Naive thymus-derived CD8-positive, alpha-beta T cell (primary cell): ENCODE data around the gene CA4. TPM values are rescaled to one million over a fixed set of nuclear protein-coding genes. Genes with fewer than 3 reads are reported as not detected.
A peak's percentile ranks its signal among the peaks of the same experiment; 100 is the strongest.

Source experiments
- ATAC-seq, 2 donors: fragments of 150-1000 bp; cut with Tn5 transposase in 1 of 2; sonication (Bioruptor Pico), chemical (Tn5 transposase) in 1 of 2; 1 replicate in 1 of 2; 2 replicates in 1 of 2; pipeline ENCODE4 v1.10.0; 2021; ENCODE audit warnings: mild to moderate bottlenecking in 2 of 2, moderate library complexity in 2 of 2
- POLR2A ChIA-PET: fragments of 350-600 bp; sonication (Branson Sonifier 250); formaldehyde crosslinking; loops from one replicate; lab custom pipeline; 2021; ENCODE audit warnings: antibody characterized with exemption; lab: Charles Lee
- DNase-seq, 10 donors: peaks; one replicate each; pipeline versions ENCODE4 v3.0.0 to v3.0.0-alpha.2; 2020 to 2022
- H3K27ac Mint-ChIP-seq, 10 donors: one replicate each; pipeline ENCODE4 v1.8.0; 2020 to 2022; ENCODE audit warnings: mild to moderate bottlenecking in 10 of 10, mixed read lengths in 10 of 10, moderate library complexity in 4 of 10, inconsistent platforms in 1 of 10
- H3K27me3 Mint-ChIP-seq, 5 donors: one replicate each; pipeline ENCODE4 v1.8.0; 2021 to 2022; ENCODE audit warnings: mixed read lengths in 5 of 5
- H3K36me3 Mint-ChIP-seq, 3 donors: one replicate each; pipeline ENCODE4 v1.8.0; 2020 to 2022; ENCODE audit warnings: mixed read lengths in 3 of 3, mild to moderate bottlenecking in 2 of 3, inconsistent platforms in 1 of 3
- H3K4me1 Mint-ChIP-seq, 4 donors: one replicate each; pipeline ENCODE4 v1.8.0; 2021 to 2022; ENCODE audit warnings: mixed read lengths in 4 of 4
- H3K4me3 Mint-ChIP-seq, 10 donors: one replicate each; pipeline ENCODE4 v1.8.0; 2020 to 2022; ENCODE audit warnings: mild to moderate bottlenecking in 10 of 10, mixed read lengths in 10 of 10, moderate library complexity in 6 of 10, inconsistent platforms in 1 of 10
- H3K9me3 Mint-ChIP-seq, 9 donors: one replicate each; pipeline ENCODE4 v1.8.0; 2020 to 2022; ENCODE audit warnings: mixed read lengths in 9 of 9, mild to moderate bottlenecking in 3 of 9, inconsistent platforms in 1 of 9, moderate library complexity in 1 of 9
- polyA plus RNA-seq, 3 donors: library from polyadenylated mRNA; unstranded; fragments of 300-500 nt; fragmentation: Illumina TruSeq; gene quantifications; one replicate each; pipeline ENCODE4 v1.2.3, GENCODE V29; 2021
- total RNA-seq, 8 experiments: library from RNA in 2 of 8; stranded (reverse) in 2 of 8; gene quantifications; one replicate each; pipeline ENCODE4 v1.2.3 and lab custom pipeline; 2021 to 2026

The CA4 gene
- total and polyA plus RNA-seq, 5 experiments from 2014 or later: not detected

GRCh38 chr17:60151355-60151754, 1.6 kb downstream of the CA4 start:
- POLR2A ChIA-PET: no interaction called here
- Mint-ChIP-seq H3K4me1 (peaks cover 3 to 19% (median 17%) of the 10 kb centered on the region in 4 donors), H3K27ac (no peak overlapping the region), H3K27me3 (peaks cover 23 to 88% (median 61%) of the 10 kb centered on the region in 5 donors), H3K36me3 (peaks cover 0 to 5% (median 0%) of the 10 kb centered on the region in 3 donors), H3K4me3 (peak overlapping the region in 5 of 10 donors; percentile 6 to 66 (median 59)), H3K9me3 (peaks cover 0 to 2% (median 0%) of the 10 kb centered on the region in 9 donors)
- peak; percentile 46 to 72 for ATAC-seq
- peak in 1 of 10 donors; percentile 41 for DNase-seq

DNA sequence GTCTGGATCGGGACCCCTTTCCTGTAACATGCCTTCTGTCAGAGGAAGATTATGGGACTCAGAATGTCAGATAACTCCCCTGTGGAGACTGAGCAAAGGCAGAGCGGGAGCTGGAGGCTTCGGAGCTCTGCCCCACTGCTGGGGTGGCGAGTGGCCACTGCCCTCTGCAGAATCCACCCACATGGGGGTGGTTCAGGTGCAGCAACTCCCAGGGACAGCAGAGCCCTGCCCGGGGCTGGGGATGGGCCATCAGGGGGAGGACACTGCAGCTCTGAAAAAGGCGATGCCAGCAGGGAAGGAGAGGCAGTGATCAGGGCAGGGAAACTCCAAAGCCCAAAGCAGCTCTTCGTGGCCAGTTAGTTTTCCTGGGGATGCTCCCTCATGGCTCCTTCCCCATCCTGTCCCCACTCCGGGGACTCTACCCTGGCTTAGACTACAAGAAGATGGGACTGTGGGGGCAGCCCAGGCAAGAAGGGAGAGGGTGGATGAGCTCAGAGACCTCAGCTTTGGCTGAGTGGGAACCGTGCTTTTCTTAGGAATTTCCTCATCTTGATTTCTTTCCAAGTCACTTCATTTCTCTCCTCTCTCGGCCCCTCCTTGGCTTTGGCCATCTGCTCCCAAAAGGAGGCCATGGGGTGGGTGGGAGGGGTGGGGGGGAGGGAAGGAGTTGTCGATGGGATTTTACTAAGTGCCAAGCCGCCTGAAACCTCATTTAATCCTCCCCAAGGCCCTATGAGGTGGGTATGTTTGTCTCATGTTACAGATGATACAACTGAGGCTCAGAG, 4.0 kb downstream of the CA4 start:
- Mint-ChIP-seq H3K4me1 (peaks cover 3 to 19% (median 17%) of the 10 kb centered on the region in 4 donors), H3K4me3 (no peak overlapping the region), H3K9me3 (peaks cover 0 to 2% (median 0%) of the 10 kb centered on the region in 9 donors), H3K36me3 (no peaks in the 10 kb centered on the region), H3K27me3 (peaks cover 16 to 85% (median 59%) of the 10 kb centered on the region in 5 donors), H3K27ac (no peak overlapping the region)
- DNase-seq: peak in 1 of 10 donors; percentile 30
- ATAC-seq: no peak
- POLR2A ChIA-PET: no interaction called here

- POLR2A ChIA-PET: no interaction called here
- no peak overlapping the region for H3K27ac Mint-ChIP-seq
- peak in 1 of 10 donors; percentile 13 for DNase-seq
- ATAC-seq: no peak
- peaks cover 0 to 2% (median 0%) of the 10 kb centered on the region in 9 donors for H3K9me3 Mint-ChIP-seq
- H3K4me3 Mint-ChIP-seq: no peak overlapping the region
- H3K36me3 Mint-ChIP-seq: no peaks in the 10 kb centered on the region
- peaks cover 12 to 84% (median 60%) of the 10 kb centered on the region in 5 donors for H3K27me3 Mint-ChIP-seq
- H3K4me1 Mint-ChIP-seq: peaks cover 3 to 14% (median 11%) of the 10 kb centered on the region in 4 donors
Observed at GRCh38 chr17:60154616-60155426, 5.0 kb downstream of the CA4 start.

DNA sequence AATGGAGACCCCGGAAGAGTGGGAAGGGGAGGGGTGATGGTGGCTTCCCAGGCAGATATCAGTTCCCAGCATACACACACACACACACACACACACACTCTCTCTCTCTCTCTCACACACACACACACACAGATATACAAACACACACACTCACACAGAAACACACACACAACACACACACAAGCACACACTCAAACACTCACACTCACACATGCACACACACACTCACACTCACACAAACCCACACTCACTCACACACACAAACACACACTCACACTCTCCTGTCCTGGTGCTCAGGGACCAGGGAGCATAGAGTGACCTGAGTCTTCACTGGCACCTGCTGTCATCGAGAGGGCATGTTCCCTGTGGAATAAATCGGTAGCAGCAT, 5.6 kb downstream of the CA4 start:
- no peak for ATAC-seq
- Mint-ChIP-seq H3K9me3 (peaks cover 0 to 2% (median 0%) of the 10 kb centered on the region in 9 donors), H3K36me3 (no peaks in the 10 kb centered on the region), H3K4me3 (no peak overlapping the region), H3K27me3 (peaks cover 12 to 90% (median 65%) of the 10 kb centered on the region in 5 donors), H3K4me1 (peaks cover 3 to 12% (median 10%) of the 10 kb centered on the region in 4 donors), H3K27ac (peak overlapping the region in 1 of 10 donors; percentile 17)
- POLR2A ChIA-PET: no interaction called here
- DNase-seq: peak in 1 of 10 donors; percentile 11

GRCh38 chr17:60155815-60156214, 6.0 kb downstream of the CA4 start:
- H3K4me3 Mint-ChIP-seq: no peak overlapping the region
- POLR2A ChIA-PET: no interaction called here
- no peak overlapping the region for H3K27ac Mint-ChIP-seq
- peaks cover 12 to 90% (median 63%) of the 10 kb centered on the region in 5 donors for H3K27me3 Mint-ChIP-seq
- H3K36me3 Mint-ChIP-seq: no peaks in the 10 kb centered on the region
- DNase-seq (peak in 1 of 10 donors; percentile 4), ATAC-seq (no peak)
- H3K4me1 Mint-ChIP-seq: peaks cover 3 to 8% (median 8%) of the 10 kb centered on the region in 4 donors
- H3K9me3 Mint-ChIP-seq: peaks cover 0 to 2% (median 0%) of the 10 kb centered on the region in 9 donors

- peaks cover 10 to 87% (median 57%) of the 10 kb centered on the region in 5 donors for H3K27me3 Mint-ChIP-seq
- peaks cover 0 to 2% (median 0%) of the 10 kb centered on the region in 9 donors for H3K9me3 Mint-ChIP-seq
- H3K27ac Mint-ChIP-seq: peak overlapping the region in 1 of 10 donors; percentile 83
- no peak overlapping the region for H3K4me3 Mint-ChIP-seq
- POLR2A ChIA-PET: no interaction called here
- DNase-seq (peak in 1 of 10 donors; percentile 30), ATAC-seq (no peak)
- H3K4me1 Mint-ChIP-seq: peaks cover 0 to 6% (median under 1%) of the 10 kb centered on the region in 4 donors
- H3K36me3 Mint-ChIP-seq: no peaks in the 10 kb centered on the region
Observed at GRCh38 chr17:60156746-60157145, 7.0 kb downstream of the CA4 start.

DNA sequence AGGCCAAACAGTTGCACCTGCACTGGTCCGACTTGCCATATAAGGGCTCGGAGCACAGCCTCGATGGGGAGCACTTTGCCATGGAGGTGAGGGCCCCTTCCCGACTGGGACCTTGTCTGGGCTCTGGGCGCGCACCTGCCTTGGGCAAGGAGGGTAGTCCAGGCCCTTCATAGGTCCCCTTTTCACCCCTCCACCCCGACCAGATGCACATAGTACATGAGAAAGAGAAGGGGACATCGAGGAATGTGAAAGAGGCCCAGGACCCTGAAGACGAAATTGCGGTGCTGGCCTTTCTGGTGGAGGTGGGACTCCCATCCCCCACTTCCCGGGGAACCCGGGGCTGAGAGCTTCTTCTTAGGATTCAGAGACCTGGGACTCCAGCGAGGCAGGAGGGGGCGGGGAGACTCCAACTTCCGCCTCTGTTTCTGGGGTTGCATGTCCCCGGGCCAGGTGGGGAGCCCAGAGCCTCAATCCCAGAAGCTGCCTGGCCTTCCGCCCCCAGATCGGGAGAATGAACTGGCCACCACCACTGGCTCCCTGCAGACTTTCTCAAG, 7.8 kb downstream of the CA4 start:
- POLR2A ChIA-PET: no interaction called here
- peaks cover 0 to 6% (median under 1%) of the 10 kb centered on the region in 4 donors for H3K4me1 Mint-ChIP-seq
- H3K27ac Mint-ChIP-seq: no peak overlapping the region
- H3K36me3 Mint-ChIP-seq: no peaks in the 10 kb centered on the region
- ATAC-seq: no peak
- H3K27me3 Mint-ChIP-seq: peaks cover 10 to 85% (median 55%) of the 10 kb centered on the region in 5 donors
- peaks cover 0 to 2% (median 0%) of the 10 kb centered on the region in 9 donors for H3K9me3 Mint-ChIP-seq
- DNase-seq: peak in 1 of 10 donors; percentile 48
- no peak overlapping the region for H3K4me3 Mint-ChIP-seq

DNA sequence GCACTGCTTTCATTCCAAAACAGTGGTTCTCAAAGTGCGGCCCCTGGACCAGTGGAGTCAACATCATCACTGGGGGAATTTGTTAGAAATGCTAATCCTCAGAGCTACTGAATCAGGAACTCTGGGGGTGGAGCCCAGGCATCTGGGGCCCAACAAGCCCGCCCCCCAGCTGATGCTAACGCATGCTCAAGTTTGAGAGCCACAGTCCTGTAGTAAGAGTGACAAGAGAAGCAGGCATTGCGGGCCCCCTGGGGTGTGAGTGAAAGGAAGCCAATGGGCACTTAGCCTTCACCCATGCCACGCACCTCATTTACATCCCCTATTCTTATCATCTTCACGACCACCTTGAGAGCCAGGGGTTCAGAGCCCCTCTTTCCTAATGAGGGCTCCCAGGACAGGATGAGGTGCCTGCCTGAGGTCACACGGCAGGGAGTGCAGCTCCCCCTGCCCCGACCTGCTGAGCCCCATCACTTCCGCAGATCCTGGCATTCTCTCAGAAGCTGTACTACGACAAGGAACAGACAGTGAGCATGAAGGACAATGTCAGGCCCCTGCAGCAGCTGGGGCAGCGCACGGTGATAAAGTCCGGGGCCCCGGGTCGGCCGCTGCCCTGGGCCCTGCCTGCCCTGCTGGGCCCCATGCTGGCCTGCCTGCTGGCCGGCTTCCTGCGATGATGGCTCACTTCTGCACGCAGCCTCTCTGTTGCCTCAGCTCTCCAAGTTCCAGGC, 9.1 kb downstream of the CA4 start:
- ATAC-seq: no peak
- Mint-ChIP-seq H3K27me3 (peaks cover 6 to 84% (median 49%) of the 10 kb centered on the region in 5 donors), H3K4me3 (no peak overlapping the region), H3K36me3 (no peaks in the 10 kb centered on the region), H3K27ac (peak overlapping the region in 1 of 10 donors; percentile 49), H3K4me1 (peaks cover 0 to 6% (median under 1%) of the 10 kb centered on the region in 4 donors), H3K9me3 (peaks cover 0 to 2% (median 0%) of the 10 kb centered on the region in 9 donors)
- POLR2A ChIA-PET: no interaction called here
- DNase-seq: peak in 1 of 10 donors; percentile 52

- Mint-ChIP-seq H3K27me3 (peaks cover 6 to 82% (median 49%) of the 10 kb centered on the region in 5 donors), H3K4me1 (peaks cover 0 to 6% (median under 1%) of the 10 kb centered on the region in 4 donors), H3K4me3 (no peak overlapping the region), H3K9me3 (peaks cover 0 to 2% (median 0%) of the 10 kb centered on the region in 9 donors), H3K27ac (no peak overlapping the region), H3K36me3 (no peaks in the 10 kb centered on the region)
- POLR2A ChIA-PET: no interaction called here
- no peak for ATAC-seq
- DNase-seq: no peak
Observed at GRCh38 chr17:60159479-60159866, 9.7 kb downstream of the CA4 start.

DNA sequence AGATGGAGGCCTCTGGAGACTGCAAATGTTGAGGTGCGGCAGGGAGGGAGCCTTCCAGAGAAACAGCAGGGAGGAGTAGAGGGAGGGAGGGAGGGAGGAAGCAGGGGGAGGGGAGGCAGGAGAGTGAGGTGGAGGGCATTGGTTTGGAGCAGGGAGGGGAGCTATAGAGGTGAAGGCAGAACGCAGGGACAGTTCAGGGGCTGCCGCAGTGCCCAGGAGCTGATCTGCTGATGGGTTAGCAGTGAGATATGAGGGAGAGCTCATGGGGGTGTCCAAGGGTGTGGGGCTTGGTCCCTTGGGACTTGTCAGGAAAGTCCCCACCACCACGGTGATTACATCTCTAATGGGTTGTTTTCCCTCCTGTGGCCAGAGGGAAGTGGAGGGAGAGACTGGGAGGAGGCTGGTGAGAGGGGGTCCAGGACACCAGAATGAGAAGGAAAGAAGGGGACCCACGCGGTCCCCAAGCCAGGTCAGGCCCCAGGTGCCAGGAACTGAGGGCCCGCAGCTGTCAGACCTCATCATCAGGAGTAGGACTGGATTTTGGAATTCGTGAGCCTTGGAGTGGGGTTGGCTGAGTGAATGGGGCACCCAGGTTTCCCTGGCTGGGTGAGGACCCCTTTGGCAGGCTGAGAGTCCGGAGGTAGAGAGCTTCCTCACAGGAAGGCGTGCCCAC, 11.2 kb downstream of the CA4 start:
- H3K27me3 Mint-ChIP-seq: peaks cover 4 to 67% (median 40%) of the 10 kb centered on the region in 5 donors
- no peaks in the 10 kb centered on the region for H3K9me3 Mint-ChIP-seq
- H3K4me1 Mint-ChIP-seq: peaks cover 0 to 6% (median 1%) of the 10 kb centered on the region in 4 donors
- H3K4me3 Mint-ChIP-seq: no peak overlapping the region
- POLR2A ChIA-PET: interaction anchor here (0.7 kb wide), 1 partner anchor 236 kb away, joined by 5 read pairs; no protein-coding TSS in a partner anchor
- peak overlapping the region in 2 of 10 donors; percentile 75 to 85 for H3K27ac Mint-ChIP-seq
- no peaks in the 10 kb centered on the region for H3K36me3 Mint-ChIP-seq
- DNase-seq: peak in 1 of 10 donors; percentile 42
- ATAC-seq: no peak

GRCh38 chr17:60161598-60162330, 12.0 kb downstream of the CA4 start:
- H3K4me1 Mint-ChIP-seq: peaks cover 0 to 6% (median 3%) of the 10 kb centered on the region in 4 donors
- no peak overlapping the region for H3K27ac Mint-ChIP-seq
- DNase-seq: peak in 1 of 10 donors; percentile 60
- no peaks in the 10 kb centered on the region for H3K9me3 Mint-ChIP-seq
- peaks cover 4 to 59% (median 33%) of the 10 kb centered on the region in 5 donors for H3K27me3 Mint-ChIP-seq
- ATAC-seq: no peak
- POLR2A ChIA-PET: no interaction called here
- H3K4me3 Mint-ChIP-seq: no peak overlapping the region
- H3K36me3 Mint-ChIP-seq: no peaks in the 10 kb centered on the region
